Measurements from ENCODE around the gene NSF.
"Not testable (repeated sequence)": the region's sequence is repeated elsewhere in the genome, so short reads cannot be mapped to it uniquely, and the experiment has no call there.

Gene NSF

GRCh38 chr17:46590157-46591146, at the start of gene NSF:
Gene NSF, plus strand, starts transcription at chr17:46590669. Its CDS starts 107 bp downstream, at chr17:46590776.
- DNase-seq: not testable (repeated sequence)

DNA sequence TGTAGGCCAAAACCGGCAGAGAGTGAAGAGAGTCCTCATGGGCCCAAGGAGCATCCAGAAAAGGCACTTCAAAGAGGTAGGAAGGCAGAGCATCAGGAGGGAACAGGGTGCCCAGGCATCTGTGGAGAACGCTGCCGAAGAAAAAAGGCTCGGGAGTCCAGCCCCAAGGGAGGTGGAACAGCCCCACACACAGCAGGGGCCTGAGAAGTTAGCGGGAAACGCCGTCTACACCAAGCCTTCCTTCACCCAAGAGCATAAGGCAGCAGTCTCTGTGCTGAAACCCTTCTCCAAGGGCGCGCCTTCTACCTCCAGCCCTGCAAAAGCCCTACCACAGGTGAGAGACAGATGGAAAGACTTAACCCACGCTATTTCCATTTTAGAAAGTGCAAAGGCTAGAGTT, 41.9 kb upstream of the NSF start:
- DNase-seq: not testable (repeated sequence)

GRCh38 chr17:46559155-46559554, 31.3 kb upstream of the NSF start:
- DNase-seq: not testable (repeated sequence)

DNA sequence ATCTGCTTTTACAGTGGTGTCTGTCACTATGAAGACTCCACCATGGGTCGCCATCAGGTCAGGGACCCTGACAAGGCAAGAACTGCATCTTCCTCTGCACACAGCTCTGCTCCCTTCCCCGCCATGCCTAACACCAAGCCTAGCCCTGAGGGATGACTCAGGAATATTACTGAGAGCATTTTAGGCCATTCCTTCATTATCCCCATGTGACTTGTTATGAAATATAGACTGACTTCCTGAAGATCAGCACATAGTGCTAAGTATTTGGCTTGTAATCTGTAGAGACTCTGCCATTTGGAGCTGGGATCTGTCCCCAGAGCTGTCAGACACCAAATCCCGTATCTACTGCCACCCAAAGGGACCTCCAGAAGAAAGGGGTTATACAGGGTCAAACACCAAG, 30.4 kb upstream of the NSF start:
- DNase-seq: not testable (repeated sequence)

DNA sequence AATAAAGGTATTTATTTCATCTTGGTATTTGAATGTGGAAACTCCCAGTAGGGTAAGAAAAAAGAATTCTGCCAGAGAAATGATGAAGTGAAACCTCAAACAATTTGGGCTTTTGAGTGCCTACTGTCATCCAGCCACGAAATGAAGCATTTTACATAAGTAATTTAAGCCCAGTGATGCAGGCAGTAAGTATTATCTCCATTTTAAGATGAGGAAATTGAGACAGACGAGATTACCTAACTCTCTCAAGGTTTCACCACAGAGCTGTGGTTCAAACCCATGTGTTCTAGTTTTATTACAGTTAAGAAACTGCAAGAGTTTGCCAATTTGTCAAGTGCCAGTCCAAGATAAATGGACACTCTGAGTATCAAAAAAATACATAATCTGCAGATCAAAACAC, 24.2 kb upstream of the NSF start:
- DNase-seq: not testable (repeated sequence)

DNA sequence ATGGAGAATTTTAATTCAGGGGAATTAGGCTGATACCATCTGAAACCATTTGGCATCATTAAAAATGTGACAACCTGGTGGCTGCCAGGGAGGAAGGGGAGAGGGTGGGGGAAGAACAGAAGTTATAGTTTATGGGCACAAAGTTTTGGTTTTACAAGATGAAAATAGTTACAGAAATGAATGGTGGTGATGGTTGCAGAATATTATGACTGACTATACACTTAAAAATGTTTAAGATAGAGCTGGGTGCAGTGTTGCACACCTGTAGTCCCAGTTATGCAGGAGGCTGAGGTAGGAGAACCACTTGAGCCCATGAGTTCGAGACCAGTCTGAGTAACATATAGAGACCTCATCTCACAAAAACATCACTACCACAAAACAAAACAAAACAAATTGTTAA, 23.5 kb upstream of the NSF start:
- not testable (repeated sequence) for DNase-seq

- not testable (repeated sequence) for DNase-seq
These were observed 18.7 kb upstream of the NSF start for GRCh38 chr17:46571796-46572195.

- not testable (repeated sequence) for DNase-seq
These were observed 11.1 kb upstream of the NSF start, which contains the start of gene ARL17A for GRCh38 chr17:46579083-46580075. Gene ARL17A, minus strand, starts transcription at chr17:46579691. Its CDS starts 3,369 bp downstream, at chr17:46576322.

- not testable (repeated sequence) for DNase-seq
These were observed 10.4 kb upstream of the NSF start for GRCh38 chr17:46580082-46580481.

GRCh38 chr17:46585444-46585843, 5.0 kb upstream of the NSF start:
- DNase-seq: not testable (repeated sequence)

DNA sequence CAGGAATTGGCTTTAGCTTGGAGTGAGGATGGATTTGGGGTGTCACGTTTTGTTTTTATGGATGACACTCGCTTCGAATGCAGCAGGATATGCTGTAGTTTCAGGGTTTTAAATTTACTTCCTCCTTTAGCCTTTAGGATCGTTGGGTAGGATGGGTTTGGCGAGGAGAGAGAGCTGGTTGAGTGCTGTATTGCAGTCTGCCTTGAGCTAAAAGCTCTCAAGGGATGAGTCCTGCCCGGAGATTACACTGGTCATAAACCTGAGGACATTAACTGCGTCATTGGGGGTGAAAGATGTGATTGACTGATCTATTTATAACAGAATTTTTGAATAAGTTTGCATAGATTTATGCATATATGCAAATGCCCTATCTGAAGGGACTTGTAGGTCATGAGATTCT, 863 bp downstream of the NSF start:
- DNase-seq: not testable (repeated sequence)

GRCh38 chr17:46598344-46598931, 8.0 kb downstream of the NSF start:
- DNase-seq: not testable (repeated sequence)

DNA sequence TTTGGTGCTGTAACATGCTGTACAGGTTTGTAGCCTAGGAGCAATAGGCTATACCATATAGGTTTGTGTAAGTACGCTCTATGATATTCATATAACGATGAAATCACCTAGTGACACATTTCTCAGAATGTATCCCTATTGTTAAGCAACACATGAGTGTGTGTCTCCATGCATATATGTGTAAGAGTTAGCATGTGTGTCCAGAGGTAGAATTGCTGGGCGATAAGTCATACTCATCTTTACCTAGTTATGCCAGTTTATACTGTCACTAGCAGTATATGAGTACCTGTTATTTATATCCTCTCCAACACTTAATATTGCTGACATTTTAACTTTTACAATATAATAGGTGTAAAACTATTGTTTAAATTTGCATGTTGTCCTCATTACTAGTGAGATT, 10.3 kb downstream of the NSF start:
- not testable (repeated sequence) for DNase-seq

DNA sequence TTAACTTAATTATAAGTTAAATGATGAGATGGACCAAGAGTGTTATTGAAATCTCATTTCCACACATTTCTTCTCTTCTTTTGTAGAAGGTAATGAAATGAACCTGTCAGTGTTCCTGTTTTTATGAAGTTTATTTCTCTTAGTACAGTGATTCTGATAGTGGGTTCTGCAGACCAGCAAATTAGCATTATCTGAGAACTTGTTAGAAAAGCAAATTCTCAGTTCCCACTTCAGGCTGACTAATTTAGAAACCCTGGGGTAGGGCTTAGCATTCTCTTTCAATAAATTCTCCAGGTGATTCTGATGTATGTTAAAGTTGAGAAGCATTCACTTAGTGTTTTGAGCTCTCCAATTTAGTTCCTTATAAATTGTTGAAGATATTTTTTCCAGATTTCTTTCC, 12.7 kb downstream of the NSF start:
- DNase-seq: not testable (repeated sequence)

GRCh38 chr17:46611304-46611703, 20.8 kb downstream of the NSF start:
- DNase-seq: not testable (repeated sequence)

DNA sequence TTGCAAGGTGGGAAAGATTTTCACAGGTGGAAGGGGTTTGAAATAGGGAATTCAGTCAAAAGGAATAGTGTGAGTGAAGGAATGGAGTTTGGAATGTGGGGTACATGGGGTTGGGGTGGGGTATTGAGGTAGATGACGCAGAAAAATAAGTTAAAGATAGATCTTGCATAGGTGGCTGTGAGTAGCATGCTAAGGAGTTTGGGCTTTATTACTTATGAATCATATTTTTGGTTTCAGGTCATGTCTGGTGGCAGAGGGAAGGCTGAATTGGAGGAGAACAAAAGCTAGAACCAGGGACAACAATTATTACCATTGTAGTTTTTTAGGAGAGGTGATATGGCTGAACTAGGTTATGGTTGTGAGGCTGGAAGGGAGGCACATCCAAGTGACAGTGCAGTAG, 23.4 kb downstream of the NSF start:
- DNase-seq: not testable (repeated sequence)

DNA sequence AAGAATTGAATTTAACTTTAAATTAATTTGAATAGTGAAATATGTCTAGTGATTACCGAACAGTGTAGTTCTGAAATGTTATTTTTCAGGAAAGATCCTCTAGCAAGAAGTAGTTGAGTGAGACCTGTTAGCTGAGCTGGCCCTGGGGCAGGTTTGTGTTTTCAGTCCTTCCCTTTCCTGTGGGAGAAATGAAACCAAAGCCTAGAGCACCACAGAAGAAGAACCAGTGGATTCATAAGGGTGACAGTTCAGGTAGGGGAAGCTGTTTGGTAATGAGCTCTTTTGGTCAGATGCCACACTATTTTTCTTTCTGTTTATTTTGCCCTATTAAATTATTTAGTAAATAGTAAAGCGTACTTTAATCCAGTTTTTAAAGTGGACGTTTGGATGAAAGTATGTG, 26.7 kb downstream of the NSF start:
- not testable (repeated sequence) for DNase-seq

DNA sequence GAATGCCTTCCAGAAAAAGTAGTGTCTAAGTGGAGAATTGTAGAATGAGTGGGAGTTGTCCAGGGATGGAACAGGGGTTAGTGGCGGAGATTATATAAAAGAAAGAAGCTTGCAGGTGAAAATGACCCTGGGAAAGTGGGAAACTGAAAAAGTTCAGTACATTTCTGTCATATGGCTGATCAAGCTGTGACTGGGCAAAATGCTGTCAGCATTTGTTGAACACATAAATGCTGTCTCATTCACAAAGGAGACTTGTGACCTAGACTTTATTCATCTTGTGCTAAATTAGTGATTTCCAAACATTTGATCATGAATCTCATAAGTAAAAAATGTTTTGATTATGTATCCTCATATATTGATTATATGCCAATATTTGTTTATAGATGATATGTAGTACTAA, 28.5 kb downstream of the NSF start:
- not testable (repeated sequence) for DNase-seq

- not testable (repeated sequence) for DNase-seq
These were observed 33.3 kb downstream of the NSF start for GRCh38 chr17:46623790-46624189.

GRCh38 chr17:46624726-46625125, 34.3 kb downstream of the NSF start:
- DNase-seq: not testable (repeated sequence)

DNA sequence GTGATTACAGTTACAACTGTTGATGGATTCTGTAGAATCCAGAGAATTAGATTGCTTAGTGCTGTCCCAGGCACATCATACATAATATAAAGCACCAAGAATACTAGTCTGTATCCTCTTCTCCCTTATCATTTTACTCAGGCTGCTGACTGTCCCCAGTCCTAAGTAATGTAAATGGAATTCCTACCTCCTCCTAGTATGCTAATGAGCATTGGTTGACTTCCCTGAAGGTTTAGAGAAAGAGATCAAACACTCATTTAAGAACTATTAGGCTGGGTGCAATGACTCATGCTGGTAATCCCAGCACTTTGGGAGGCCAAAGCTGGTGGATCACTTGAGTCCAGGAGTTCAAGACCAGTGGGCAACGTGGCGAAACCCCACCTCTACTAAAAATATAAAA, 37.0 kb downstream of the NSF start:
- DNase-seq: not testable (repeated sequence)

- not testable (repeated sequence) for DNase-seq
These were observed 38.4 kb downstream of the NSF start for GRCh38 chr17:46628753-46629436.
